HEK293 (cell line): ENCODE measurements around the gene FRMD3.

ENCODE experiments used
- CTCF ChIP-seq: fragments of 450-650 bp; formaldehyde crosslinking; IDR thresholded peaks from 2 replicates; pipeline ENCODE4 v1.5.1; 2016; ENCODE audit warnings: missing biosample characterization, missing genetic modification characterization
- ELK4 ChIP-seq: IDR thresholded peaks from 2 replicates; pipeline ENCODE4 v1.6.1; 2011; ENCODE audit warnings: mild to moderate bottlenecking, low read depth, low read length, borderline replicate concordance
- KLF10 ChIP-seq: fragments of 450-650 bp; IDR thresholded peaks from 2 replicates; pipeline ENCODE4 v1.5.1; 2018; ENCODE audit warnings: missing biosample characterization, mild to moderate bottlenecking, missing genetic modification characterization
- SALL2 ChIP-seq: fragments of 450-650 bp; formaldehyde crosslinking; IDR thresholded peaks from 2 replicates; pipeline ENCODE4 v1.5.0; 2017; ENCODE audit warnings: missing biosample characterization, mild to moderate bottlenecking, missing genetic modification characterization, borderline replicate concordance
- ZNF175 ChIP-seq: fragments of 450-650 bp; formaldehyde crosslinking; IDR thresholded peaks from 2 replicates; pipeline ENCODE4 v1.5.1; 2016; ENCODE audit warnings: missing biosample characterization, missing genetic modification characterization
- ZNF24 ChIP-seq: fragments of 450-650 bp; formaldehyde crosslinking; IDR thresholded peaks from 2 replicates; pipeline ENCODE4 v1.5.1; 2016; ENCODE audit warnings: missing biosample characterization, missing genetic modification characterization
- ZNF292 ChIP-seq: fragments of 450-650 bp; formaldehyde crosslinking; IDR thresholded peaks from 2 replicates; pipeline ENCODE4 v1.5.1; 2016; ENCODE audit warnings: low read depth, missing biosample characterization, missing genetic modification characterization, borderline replicate concordance
- ZNF311 ChIP-seq: fragments of 450-650 bp; formaldehyde crosslinking; IDR thresholded peaks from 2 replicates; pipeline ENCODE4 v1.5.1; 2017; ENCODE audit warnings: missing biosample characterization, missing genetic modification characterization, borderline replicate concordance
- ZNF521 ChIP-seq: fragments of 450-650 bp; formaldehyde crosslinking; IDR thresholded peaks from 2 replicates; pipeline ENCODE4 v1.5.1; 2017; ENCODE audit warnings: missing biosample characterization, mild to moderate bottlenecking, missing genetic modification characterization
- ZNF623 ChIP-seq: fragments of 450-650 bp; formaldehyde crosslinking; IDR thresholded peaks from 2 replicates; pipeline ENCODE4 v1.5.1; 2016; ENCODE audit warnings: missing biosample characterization, missing genetic modification characterization
- ZNF785 ChIP-seq: fragments of 450-650 bp; formaldehyde crosslinking; IDR thresholded peaks from 2 replicates; pipeline ENCODE4 v1.5.1; 2016; ENCODE audit warnings: missing biosample characterization, missing genetic modification characterization
- ZSCAN16 ChIP-seq: fragments of 450-650 bp; formaldehyde crosslinking; IDR thresholded peaks from 2 replicates; pipeline ENCODE4 v1.5.1; 2016; ENCODE audit warnings: missing biosample characterization, missing genetic modification characterization
- TF ChIP-seq, protein P1 (sequence below): fragments of 450-650 bp; formaldehyde crosslinking; IDR thresholded peaks from 2 replicates; pipeline ENCODE4 v1.5.1; 2016; ENCODE audit warnings: missing biosample characterization, missing genetic modification characterization, low read depth

DNA sequence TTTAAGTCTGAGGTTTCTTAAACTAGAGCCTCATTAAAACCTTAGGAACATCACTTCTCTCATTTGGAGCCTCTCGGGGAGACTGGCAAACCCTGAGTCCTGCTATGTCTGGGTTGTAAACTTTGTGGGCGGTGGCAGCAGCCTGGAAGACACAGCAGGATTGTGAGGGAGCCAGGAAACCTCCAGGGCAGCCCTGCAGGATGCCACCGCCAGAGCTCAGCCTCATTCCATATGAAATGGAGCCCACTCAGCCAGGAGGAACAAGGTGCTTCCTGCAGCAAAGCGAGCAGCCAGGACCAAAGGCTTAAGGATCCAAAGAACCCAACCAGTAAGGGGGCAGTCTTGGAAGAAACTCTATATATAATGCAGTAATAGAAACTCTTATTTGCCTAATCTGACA lies 46.8 kb upstream of the FRMD3 start:
- TF ChIP-seq ZNF311 (tag by site-specific recombination) (no peak), CTCF (tag by site-specific recombination) (no peak), ZNF623 (tag by site-specific recombination) (no peak), ZNF24 (tag by site-specific recombination) (no peak), ZNF521 (tag by site-specific recombination) (no peak), ZNF175 (tag by site-specific recombination) (no peak), ZNF785 (tag by site-specific recombination) (no peak), ELK4 (no peak), SALL2 (tag by site-specific recombination) (no peak), ZNF292 (tag by site-specific recombination) (no peak), KLF10 (tag by site-specific recombination) (no peak), ZSCAN16 (no peak)
- TF ChIP-seq, protein P1, sequence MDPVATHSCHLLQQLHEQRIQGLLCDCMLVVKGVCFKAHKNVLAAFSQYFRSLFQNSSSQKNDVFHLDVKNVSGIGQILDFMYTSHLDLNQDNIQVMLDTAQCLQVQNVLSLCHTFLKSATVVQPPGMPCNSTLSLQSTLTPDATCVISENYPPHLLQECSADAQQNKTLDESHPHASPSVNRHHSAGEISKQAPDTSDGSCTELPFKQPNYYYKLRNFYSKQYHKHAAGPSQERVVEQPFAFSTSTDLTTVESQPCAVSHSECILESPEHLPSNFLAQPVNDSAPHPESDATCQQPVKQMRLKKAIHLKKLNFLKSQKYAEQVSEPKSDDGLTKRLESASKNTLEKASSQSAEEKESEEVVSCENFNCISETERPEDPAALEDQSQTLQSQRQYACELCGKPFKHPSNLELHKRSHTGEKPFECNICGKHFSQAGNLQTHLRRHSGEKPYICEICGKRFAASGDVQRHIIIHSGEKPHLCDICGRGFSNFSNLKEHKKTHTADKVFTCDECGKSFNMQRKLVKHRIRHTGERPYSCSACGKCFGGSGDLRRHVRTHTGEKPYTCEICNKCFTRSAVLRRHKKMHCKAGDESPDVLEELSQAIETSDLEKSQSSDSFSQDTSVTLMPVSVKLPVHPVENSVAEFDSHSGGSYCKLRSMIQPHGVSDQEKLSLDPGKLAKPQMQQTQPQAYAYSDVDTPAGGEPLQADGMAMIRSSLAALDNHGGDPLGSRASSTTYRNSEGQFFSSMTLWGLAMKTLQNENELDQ (tag by site-specific recombination), result no peak
